Activated B cell treated with CpG ODN at 0.5 μM for 24 hours (primary cell): ENCODE results near the gene SLC25A19. TPM values are rescaled to one million over a fixed set of nuclear protein-coding genes. Genes with fewer than 3 reads are reported as not detected.

Source experiments
- ATAC-seq: fragments of 200-7000 bp; cut with Tn5 transposase; one replicate; pipeline ENCODE4 v1.10.0; 2021; ENCODE audit warnings: low read depth, mild to moderate bottlenecking, moderate library complexity
- CTCF ChIA-PET: fragments of 350-600 bp; sonication (Branson Sonifier 250); formaldehyde crosslinking; loops from one replicate; lab custom pipeline; 2021; ENCODE audit warnings: antibody characterized with exemption; lab: Charles Lee
- POLR2A ChIA-PET: fragments of 350-600 bp; sonication (Branson Sonifier 250); formaldehyde crosslinking; loops from one replicate; lab custom pipeline; 2021; ENCODE audit warnings: antibody characterized with exemption; lab: Charles Lee
- DNase-seq: peaks from one replicate; pipeline ENCODE4 v3.0.0; 2022
- H3K27ac Mint-ChIP-seq: one replicate; pipeline ENCODE4 v1.8.0; 2020; ENCODE audit warnings: mixed read lengths
- H3K27me3 Mint-ChIP-seq: one replicate; pipeline ENCODE4 v1.8.0; 2021; ENCODE audit warnings: mixed read lengths
- H3K36me3 Mint-ChIP-seq: one replicate; pipeline ENCODE4 v1.8.0; 2021; ENCODE audit warnings: low read depth, mixed read lengths
- H3K4me1 Mint-ChIP-seq: one replicate; pipeline ENCODE4 v1.8.0; 2021; ENCODE audit warnings: mixed read lengths
- H3K4me3 Mint-ChIP-seq: one replicate; pipeline ENCODE4 v1.8.0; 2020; ENCODE audit warnings: mild to moderate bottlenecking, mixed read lengths
- H3K9me3 Mint-ChIP-seq: one replicate; pipeline ENCODE4 v1.8.0; 2020; ENCODE audit warnings: mixed read lengths
- CTCF ChIP-seq: fragments of 200-600 bp; IDR thresholded peaks from one replicate; pipeline ENCODE4 v1.8.0; 2022; ENCODE audit warnings: antibody characterized with exemption, mild to moderate bottlenecking
- intact Hi-C: fragments of 100-400 bp; cut with micrococcal nuclease; formaldehyde crosslinking; loops from one replicate; pipeline ENCODE4 v1.15.1; 2024
- total RNA-seq: library from RNA; stranded (reverse); gene quantifications from 2 replicates; pipeline ENCODE4 v1.2.3, GENCODE V29; 2022

Gene SLC25A19
- total RNA-seq, 1 donor from 2014 or later = 96.7 TPM

DNA sequence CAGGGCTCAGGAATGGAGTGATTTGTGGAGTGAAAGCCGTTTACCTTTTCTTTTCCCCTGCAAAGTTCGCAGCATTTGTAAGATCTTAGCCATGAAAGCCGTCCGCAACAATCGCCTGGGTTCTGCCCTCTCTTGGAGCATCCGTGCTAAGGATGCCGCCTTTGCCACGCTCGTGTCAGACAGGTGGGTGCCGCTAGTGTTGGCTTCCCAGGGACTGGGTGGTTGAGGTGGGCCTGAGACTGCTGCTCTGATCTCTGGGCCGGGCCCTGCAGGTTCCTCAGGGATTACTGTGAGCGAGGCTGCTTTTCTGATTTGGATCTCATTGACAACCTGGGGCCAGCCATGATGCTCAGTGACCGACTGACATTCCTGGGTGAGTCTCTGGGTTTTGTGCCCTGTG, 56.4 kb downstream of the SLC25A19 start:
- Mint-ChIP-seq H3K27ac (no peak overlapping the region), H3K4me1 (no peaks in the 10 kb centered on the region), H3K4me3 (no peak overlapping the region), H3K27me3 (no peaks in the 10 kb centered on the region), H3K36me3 (peaks cover 93% of the 10 kb centered on the region), H3K9me3 (no peaks in the 10 kb centered on the region)
- POLR2A ChIA-PET = interaction anchor here (0.7 kb wide), 1 partner anchor 106 kb away, joined by 3 read pairs; no protein-coding TSS in a partner anchor
- ATAC-seq (no peak), DNase-seq (no peak)
- CTCF ChIA-PET = no interaction called here
- intact Hi-C loops = loop anchor here (1.0 kb wide), 1 partner anchor 14 kb away; no protein-coding TSS in a partner anchor
- TF ChIP-seq CTCF = no peak

- TF ChIP-seq CTCF = no peak
- H3K4me3 Mint-ChIP-seq = no peak overlapping the region
- peaks cover 88% of the 10 kb centered on the region for H3K36me3 Mint-ChIP-seq
- no peaks in the 10 kb centered on the region for H3K27me3 Mint-ChIP-seq
- no peaks in the 10 kb centered on the region for H3K4me1 Mint-ChIP-seq
- POLR2A ChIA-PET = interaction anchor here (0.5 to 0.7 kb wide), 2 partner anchors 87 to 105 kb away, joined by 3 to 8 read pairs; no protein-coding TSS in a partner anchor
- H3K9me3 Mint-ChIP-seq = no peaks in the 10 kb centered on the region
- no peak for DNase-seq
- intact Hi-C loops = loop anchor here (1.0 kb wide), 1 partner anchor 14 kb away; no protein-coding TSS in a partner anchor
- no peak overlapping the region for H3K27ac Mint-ChIP-seq
- CTCF ChIA-PET = no interaction called here
- ATAC-seq = no peak
These were observed 57.3 kb downstream of the SLC25A19 start for GRCh38 chr17:75231741-75232464.

DNA sequence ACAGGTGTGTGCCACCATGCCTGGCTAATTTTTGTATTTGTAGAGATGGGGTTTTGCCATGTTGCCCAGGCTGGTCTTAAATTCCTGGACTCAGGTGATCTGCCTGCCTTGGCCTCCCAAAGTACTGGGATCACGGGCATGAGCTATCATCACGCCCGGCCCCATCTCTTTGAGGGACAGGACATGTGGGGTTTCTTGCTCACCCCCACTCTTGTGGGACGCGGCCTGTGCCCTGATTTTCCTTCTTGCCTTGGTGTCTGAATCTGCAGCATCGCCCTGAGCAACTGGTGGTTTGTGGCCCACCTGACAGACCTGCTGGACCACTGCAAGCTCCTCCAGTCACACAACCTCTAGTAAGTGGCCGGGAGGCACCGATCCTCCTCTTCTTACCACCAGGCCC, 58.2 kb downstream of the SLC25A19 start:
- CTCF ChIA-PET = interaction anchor here (1.2 kb wide), 1 partner anchor 270 kb away, joined by 3 read pairs; no protein-coding TSS in a partner anchor
- intact Hi-C loops = no loop called here
- Mint-ChIP-seq H3K4me3 (no peak overlapping the region), H3K36me3 (peaks cover 87% of the 10 kb centered on the region), H3K27ac (no peak overlapping the region), H3K4me1 (no peaks in the 10 kb centered on the region), H3K9me3 (no peaks in the 10 kb centered on the region), H3K27me3 (no peaks in the 10 kb centered on the region)
- POLR2A ChIA-PET = interaction anchor here (0.5 to 1.5 kb wide), 3 partner anchors 20 to 200 kb away, joined by 4 to 8 read pairs (median 6); no protein-coding TSS in a partner anchor
- ATAC-seq (no peak), DNase-seq (no peak)
- no peak for TF ChIP-seq CTCF

DNA sequence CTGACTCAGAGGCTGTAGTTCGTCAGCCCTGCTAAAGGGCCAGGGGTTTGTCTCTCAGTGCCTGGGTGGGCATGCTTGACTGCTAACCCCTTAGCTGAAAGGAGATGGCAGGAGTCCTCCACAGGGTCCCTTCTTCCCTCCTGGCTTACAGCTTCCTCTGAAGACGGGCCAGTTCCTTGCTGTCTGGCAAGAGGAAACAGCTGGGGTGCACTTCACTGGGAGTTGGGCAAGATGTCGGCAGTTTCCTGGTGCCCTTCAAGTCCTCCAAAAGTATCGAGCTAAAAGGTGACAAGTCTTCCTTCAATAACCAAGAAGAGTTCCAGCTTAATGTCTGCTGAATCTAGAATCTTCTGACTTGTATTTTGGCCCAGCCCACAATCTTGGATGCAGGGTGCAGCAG, 60.4 kb downstream of the SLC25A19 start:
- no peak overlapping the region for H3K4me3 Mint-ChIP-seq
- peaks cover 84% of the 10 kb centered on the region for H3K36me3 Mint-ChIP-seq
- no peak for TF ChIP-seq CTCF

DNA sequence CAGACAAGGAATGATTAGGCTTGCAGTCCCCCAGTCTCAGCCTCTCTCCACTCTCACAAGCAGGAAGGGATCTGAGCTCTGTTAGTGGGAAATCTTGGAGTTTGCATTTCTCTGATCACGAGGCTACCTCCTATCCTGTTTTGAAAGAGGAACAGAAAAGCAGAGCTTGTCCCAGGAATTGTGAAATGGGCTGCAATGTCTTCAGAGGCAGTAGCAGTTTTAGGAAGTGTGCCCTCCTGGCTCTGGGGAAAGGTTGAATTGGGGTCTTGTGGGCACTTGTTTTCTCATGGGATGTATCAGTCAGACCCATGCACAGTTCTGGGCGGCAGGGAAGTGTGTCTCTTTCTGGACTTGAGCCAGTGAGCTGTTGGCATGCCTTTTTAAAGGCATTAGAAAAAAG, 60.9 kb downstream of the SLC25A19 start:
- no peak for ATAC-seq
- no peaks in the 10 kb centered on the region for H3K4me1 Mint-ChIP-seq
- H3K4me3 Mint-ChIP-seq = no peak overlapping the region
- peaks cover 85% of the 10 kb centered on the region for H3K36me3 Mint-ChIP-seq
- DNase-seq = no peak
- intact Hi-C loops = no loop called here
- H3K27me3 Mint-ChIP-seq = no peaks in the 10 kb centered on the region
- ChIA-PET POLR2A (no interaction called here), CTCF (no interaction called here)
- H3K9me3 Mint-ChIP-seq = no peaks in the 10 kb centered on the region
- no peak for TF ChIP-seq CTCF
- H3K27ac Mint-ChIP-seq = no peak overlapping the region

More for the DNA sequence above, 60.4 kb downstream of the SLC25A19 start:
- no peak overlapping the region for H3K27ac Mint-ChIP-seq
- H3K27me3 Mint-ChIP-seq = no peaks in the 10 kb centered on the region
- H3K9me3 Mint-ChIP-seq = no peaks in the 10 kb centered on the region
- no peaks in the 10 kb centered on the region for H3K4me1 Mint-ChIP-seq
- POLR2A ChIA-PET = interaction anchor here (0.6 kb wide), 1 partner anchor 220 kb away, joined by 3 read pairs; no protein-coding TSS in a partner anchor
- CTCF ChIA-PET = no interaction called here
- no peak for ATAC-seq
- no peak for DNase-seq
- intact Hi-C loops = no loop called here
